GM23338 (cell line): ENCODE measurements around the gene BCL2.

Source experiments
- CREB1 ChIP-seq: fragments of 250-450 bp; sonication (Bioruptor Pico); IDR thresholded peaks from 2 replicates; pipeline ENCODE4 v1.5.0; 2020; ENCODE audit warnings: low read depth, mild to moderate bottlenecking, moderate library complexity
- EZH2 ChIP-seq: fragments of 200-600 bp; sonication (generic); IDR thresholded peaks from one replicate; pipeline ENCODE4 v1.8.0; 2017; ENCODE audit warnings: antibody characterized with exemption, mild to moderate bottlenecking, low read depth; ENCODE audit not compliant: unreplicated experiment
- EZH2phosphoT487 ChIP-seq: fragments of 200-600 bp; sonication (generic); IDR thresholded peaks from one replicate; pipeline ENCODE4 v1.8.1; 2018; ENCODE audit warnings: antibody characterized with exemption; ENCODE audit not compliant: unreplicated experiment
- JUNB ChIP-seq: IDR thresholded peaks from one replicate; pipeline ENCODE4 v1.6.1; 2016; ENCODE audit warnings: antibody characterized with exemption; ENCODE audit not compliant: unreplicated experiment
- POLR2AphosphoS5 ChIP-seq: IDR thresholded peaks from 2 replicates; pipeline ENCODE4 v1.6.1; 2016; ENCODE audit warnings: antibody characterized with exemption, low read depth
- STAT1 ChIP-seq: IDR thresholded peaks from one replicate; pipeline ENCODE4 v1.6.1; 2016; ENCODE audit warnings: antibody characterized with exemption; ENCODE audit not compliant: unreplicated experiment
- ZNF331 ChIP-seq: fragments of 250-450 bp; sonication (Bioruptor Pico); IDR thresholded peaks from 2 replicates; pipeline ENCODE4 v1.5.0; 2020; ENCODE audit warnings: low read depth, mild to moderate bottlenecking, moderate library complexity
- TF ChIP-seq, protein P1 (sequence below), 2 experiments: fragments of 200-600 bp in 1 of 2; sonication (generic) in 1 of 2; conservative IDR thresholded peaks; 2 replicates each; pipeline versions ENCODE4 v1.5.1 to v1.6.1; 2016 to 2017; ENCODE audit warnings: antibody characterized with exemption in 2 of 2, low read depth in 2 of 2, mild to moderate bottlenecking in 2 of 2, moderate library complexity in 1 of 2
- TF ChIP-seq, protein P2 (sequence below): IDR thresholded peaks from one replicate; pipeline ENCODE4 v1.6.1; 2018; ENCODE audit warnings: antibody characterized with exemption; ENCODE audit not compliant: unreplicated experiment
- TF ChIP-seq, protein P3 (sequence below): fragments of 250-450 bp; sonication (Bioruptor Pico); IDR thresholded peaks from 2 replicates; pipeline ENCODE4 v1.5.0; 2020; ENCODE audit warnings: mild to moderate bottlenecking, moderate library complexity
- TF ChIP-seq, protein P4 (sequence below): IDR thresholded peaks from 2 replicates; pipeline ENCODE4 v1.6.1; 2016; ENCODE audit warnings: antibody characterized with exemption

DNA sequence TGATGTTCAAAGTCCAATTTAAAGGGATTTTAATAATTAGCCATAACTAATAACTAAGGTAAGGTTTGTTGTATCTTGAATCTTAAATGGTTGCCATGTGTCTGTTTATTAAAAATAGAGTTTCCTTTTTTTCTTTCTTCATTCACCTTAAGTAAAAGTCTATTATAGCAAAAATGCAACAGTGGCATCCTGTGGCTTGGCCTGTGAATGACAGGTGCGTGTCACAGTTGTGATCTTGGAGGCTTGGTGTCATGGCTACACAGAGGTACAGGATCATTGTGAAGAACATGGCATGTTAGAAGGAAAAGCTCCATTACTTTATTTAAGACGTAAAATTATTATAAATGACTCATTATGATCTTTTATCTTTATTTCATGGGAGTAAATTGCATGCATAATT, 246.1 kb downstream of the BCL2 start:
- TF ChIP-seq, protein P1, sequence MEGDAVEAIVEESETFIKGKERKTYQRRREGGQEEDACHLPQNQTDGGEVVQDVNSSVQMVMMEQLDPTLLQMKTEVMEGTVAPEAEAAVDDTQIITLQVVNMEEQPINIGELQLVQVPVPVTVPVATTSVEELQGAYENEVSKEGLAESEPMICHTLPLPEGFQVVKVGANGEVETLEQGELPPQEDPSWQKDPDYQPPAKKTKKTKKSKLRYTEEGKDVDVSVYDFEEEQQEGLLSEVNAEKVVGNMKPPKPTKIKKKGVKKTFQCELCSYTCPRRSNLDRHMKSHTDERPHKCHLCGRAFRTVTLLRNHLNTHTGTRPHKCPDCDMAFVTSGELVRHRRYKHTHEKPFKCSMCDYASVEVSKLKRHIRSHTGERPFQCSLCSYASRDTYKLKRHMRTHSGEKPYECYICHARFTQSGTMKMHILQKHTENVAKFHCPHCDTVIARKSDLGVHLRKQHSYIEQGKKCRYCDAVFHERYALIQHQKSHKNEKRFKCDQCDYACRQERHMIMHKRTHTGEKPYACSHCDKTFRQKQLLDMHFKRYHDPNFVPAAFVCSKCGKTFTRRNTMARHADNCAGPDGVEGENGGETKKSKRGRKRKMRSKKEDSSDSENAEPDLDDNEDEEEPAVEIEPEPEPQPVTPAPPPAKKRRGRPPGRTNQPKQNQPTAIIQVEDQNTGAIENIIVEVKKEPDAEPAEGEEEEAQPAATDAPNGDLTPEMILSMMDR (conservative IDR thresholded peaks at IDR 0.05; ENCODE audit: low read depth in 2 of 2): peak in 1 of 2 experiments; percentile 30; a peak in 3 of 4 replicates
- TF ChIP-seq STAT1 (no peak), POLR2AphosphoS5 (no peak), EZH2 (no peak), JUNB (no peak), ZNF331 (no peak), CREB1 (CRISPR knock-in tag) (no peak), EZH2phosphoT487 (no peak)
- TF ChIP-seq, protein P2, sequence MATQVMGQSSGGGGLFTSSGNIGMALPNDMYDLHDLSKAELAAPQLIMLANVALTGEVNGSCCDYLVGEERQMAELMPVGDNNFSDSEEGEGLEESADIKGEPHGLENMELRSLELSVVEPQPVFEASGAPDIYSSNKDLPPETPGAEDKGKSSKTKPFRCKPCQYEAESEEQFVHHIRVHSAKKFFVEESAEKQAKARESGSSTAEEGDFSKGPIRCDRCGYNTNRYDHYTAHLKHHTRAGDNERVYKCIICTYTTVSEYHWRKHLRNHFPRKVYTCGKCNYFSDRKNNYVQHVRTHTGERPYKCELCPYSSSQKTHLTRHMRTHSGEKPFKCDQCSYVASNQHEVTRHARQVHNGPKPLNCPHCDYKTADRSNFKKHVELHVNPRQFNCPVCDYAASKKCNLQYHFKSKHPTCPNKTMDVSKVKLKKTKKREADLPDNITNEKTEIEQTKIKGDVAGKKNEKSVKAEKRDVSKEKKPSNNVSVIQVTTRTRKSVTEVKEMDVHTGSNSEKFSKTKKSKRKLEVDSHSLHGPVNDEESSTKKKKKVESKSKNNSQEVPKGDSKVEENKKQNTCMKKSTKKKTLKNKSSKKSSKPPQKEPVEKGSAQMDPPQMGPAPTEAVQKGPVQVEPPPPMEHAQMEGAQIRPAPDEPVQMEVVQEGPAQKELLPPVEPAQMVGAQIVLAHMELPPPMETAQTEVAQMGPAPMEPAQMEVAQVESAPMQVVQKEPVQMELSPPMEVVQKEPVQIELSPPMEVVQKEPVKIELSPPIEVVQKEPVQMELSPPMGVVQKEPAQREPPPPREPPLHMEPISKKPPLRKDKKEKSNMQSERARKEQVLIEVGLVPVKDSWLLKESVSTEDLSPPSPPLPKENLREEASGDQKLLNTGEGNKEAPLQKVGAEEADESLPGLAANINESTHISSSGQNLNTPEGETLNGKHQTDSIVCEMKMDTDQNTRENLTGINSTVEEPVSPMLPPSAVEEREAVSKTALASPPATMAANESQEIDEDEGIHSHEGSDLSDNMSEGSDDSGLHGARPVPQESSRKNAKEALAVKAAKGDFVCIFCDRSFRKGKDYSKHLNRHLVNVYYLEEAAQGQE: no peak
- TF ChIP-seq, protein P3, sequence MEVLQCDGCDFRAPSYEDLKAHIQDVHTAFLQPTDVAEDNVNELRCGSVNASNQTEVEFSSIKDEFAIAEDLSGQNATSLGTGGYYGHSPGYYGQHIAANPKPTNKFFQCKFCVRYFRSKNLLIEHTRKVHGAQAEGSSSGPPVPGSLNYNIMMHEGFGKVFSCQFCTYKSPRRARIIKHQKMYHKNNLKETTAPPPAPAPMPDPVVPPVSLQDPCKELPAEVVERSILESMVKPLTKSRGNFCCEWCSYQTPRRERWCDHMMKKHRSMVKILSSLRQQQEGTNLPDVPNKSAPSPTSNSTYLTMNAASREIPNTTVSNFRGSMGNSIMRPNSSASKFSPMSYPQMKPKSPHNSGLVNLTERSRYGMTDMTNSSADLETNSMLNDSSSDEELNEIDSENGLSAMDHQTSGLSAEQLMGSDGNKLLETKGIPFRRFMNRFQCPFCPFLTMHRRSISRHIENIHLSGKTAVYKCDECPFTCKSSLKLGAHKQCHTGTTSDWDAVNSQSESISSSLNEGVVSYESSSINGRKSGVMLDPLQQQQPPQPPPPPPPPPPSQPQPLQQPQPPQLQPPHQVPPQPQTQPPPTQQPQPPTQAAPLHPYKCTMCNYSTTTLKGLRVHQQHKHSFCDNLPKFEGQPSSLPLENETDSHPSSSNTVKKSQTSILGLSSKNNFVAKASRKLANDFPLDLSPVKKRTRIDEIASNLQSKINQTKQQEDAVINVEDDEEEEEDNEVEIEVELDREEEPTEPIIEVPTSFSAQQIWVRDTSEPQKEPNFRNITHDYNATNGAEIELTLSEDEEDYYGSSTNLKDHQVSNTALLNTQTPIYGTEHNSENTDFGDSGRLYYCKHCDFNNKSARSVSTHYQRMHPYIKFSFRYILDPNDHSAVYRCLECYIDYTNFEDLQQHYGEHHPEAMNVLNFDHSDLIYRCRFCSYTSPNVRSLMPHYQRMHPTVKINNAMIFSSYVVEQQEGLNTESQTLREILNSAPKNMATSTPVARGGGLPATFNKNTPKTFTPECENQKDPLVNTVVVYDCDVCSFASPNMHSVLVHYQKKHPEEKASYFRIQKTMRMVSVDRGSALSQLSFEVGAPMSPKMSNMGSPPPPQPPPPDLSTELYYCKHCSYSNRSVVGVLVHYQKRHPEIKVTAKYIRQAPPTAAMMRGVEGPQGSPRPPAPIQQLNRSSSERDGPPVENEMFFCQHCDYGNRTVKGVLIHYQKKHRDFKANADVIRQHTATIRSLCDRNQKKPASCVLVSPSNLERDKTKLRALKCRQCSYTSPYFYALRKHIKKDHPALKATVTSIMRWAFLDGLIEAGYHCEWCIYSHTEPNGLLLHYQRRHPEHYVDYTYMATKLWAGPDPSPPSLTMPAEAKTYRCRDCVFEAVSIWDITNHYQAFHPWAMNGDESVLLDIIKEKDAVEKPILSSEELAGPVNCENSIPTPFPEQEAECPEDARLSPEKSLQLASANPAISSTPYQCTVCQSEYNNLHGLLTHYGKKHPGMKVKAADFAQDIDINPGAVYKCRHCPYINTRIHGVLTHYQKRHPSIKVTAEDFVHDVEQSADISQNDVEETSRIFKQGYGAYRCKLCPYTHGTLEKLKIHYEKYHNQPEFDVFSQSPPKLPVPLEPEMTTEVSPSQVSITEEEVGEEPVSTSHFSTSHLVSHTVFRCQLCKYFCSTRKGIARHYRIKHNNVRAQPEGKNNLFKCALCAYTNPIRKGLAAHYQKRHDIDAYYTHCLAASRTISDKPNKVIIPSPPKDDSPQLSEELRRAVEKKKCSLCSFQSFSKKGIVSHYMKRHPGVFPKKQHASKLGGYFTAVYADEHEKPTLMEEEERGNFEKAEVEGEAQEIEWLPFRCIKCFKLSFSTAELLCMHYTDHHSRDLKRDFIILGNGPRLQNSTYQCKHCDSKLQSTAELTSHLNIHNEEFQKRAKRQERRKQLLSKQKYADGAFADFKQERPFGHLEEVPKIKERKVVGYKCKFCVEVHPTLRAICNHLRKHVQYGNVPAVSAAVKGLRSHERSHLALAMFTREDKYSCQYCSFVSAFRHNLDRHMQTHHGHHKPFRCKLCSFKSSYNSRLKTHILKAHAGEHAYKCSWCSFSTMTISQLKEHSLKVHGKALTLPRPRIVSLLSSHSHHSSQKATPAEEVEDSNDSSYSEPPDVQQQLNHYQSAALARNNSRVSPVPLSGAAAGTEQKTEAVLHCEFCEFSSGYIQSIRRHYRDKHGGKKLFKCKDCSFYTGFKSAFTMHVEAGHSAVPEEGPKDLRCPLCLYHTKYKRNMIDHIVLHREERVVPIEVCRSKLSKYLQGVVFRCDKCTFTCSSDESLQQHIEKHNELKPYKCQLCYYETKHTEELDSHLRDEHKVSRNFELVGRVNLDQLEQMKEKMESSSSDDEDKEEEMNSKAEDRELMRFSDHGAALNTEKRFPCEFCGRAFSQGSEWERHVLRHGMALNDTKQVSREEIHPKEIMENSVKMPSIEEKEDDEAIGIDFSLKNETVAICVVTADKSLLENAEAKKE (CRISPR knock-in tag): no peak
- TF ChIP-seq, protein P4, sequence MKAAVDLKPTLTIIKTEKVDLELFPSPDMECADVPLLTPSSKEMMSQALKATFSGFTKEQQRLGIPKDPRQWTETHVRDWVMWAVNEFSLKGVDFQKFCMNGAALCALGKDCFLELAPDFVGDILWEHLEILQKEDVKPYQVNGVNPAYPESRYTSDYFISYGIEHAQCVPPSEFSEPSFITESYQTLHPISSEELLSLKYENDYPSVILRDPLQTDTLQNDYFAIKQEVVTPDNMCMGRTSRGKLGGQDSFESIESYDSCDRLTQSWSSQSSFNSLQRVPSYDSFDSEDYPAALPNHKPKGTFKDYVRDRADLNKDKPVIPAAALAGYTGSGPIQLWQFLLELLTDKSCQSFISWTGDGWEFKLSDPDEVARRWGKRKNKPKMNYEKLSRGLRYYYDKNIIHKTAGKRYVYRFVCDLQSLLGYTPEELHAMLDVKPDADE: no peak
